ENCODE measurements around the gene SH3GL3. TPM values are rescaled to one million over a fixed set of nuclear protein-coding genes. Genes with fewer than 3 reads are reported as not detected.
A peak's percentile ranks its signal among the peaks of the same experiment; 100 is the strongest.

Gene SH3GL3
- polyA plus RNA-seq, 4 donors = 9.3 to 13.2 (median 10.3) TPM

DNA sequence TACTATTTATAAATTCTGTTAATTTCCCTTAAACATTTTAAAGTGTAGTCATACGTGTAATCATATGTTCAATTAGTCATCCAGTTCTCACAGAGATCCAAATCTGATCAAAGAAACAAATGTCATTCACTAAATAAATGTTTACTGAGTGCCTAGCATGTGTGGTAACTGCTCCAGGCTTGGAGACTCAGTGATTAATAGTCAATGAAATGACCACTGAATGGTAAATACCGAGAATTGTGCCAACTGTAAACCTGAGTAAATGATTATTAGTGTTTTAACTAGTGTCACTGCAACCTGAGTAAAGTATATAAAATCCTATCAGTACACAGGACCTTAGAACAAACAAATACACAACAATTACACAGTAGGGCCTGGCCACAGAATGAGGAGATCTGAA lies 52.3 kb downstream of the SH3GL3 start:
- DNase-seq (ENCODE audit: low read depth in 4 of 4, low spot score in 3 of 4) = no peak

DNA sequence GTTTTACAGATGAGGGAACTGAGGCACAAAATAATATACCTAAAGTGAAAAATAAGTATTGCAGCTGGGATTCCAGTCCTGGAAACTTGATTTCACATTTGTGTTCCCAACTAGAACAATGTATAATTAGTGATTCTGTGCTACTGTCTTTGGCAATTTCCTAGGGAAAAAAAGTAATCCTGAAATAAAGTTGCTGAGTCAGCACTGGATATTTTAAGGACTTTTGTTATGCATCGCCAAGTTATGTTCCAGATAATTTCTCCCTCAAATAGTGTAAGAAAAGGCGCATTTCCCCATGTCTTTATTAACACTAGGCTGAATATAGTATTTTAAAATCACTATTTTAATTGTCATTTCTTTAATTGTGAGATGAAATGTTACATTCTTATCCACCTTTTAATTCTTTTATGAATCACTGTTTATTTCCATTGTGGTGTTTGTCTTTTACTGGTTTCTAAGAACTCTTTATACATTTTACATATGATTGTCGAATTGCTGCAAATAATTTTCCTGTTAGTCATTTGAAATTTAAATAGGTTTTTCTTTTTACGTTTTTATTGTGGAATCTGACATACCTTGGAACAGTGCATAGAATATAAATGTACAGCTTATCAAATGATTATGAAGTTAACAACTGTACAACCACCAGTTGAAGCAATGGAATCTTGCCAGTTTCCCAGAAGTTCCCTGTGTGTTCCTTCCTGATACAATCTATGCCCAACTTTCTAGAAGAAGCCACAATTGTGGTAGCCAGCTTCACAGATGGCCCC lies 56.6 kb downstream of the SH3GL3 start:
- no peak for DNase-seq (ENCODE audit: low read depth in 4 of 4, low spot score in 3 of 4)

DNA sequence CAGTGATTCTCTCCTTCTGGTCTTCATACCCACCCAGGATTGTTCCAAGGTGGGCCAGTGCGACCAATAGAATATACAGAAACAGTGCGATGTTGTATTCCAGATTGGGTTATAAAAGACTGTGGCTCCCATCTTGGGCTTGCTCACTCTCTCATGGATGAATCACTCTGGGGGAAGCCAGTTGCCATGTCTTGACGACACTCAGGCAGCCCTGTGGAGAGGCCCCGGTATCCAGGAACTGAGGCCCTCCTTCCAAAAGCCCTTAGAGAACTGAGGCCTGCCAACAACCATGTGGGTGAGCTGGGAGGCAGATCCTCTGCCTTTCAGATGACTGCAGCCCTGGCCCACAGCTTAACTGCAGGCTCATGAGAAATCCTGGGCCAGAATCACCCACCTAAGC lies 57.2 kb downstream of the SH3GL3 start:
- no peak for DNase-seq (ENCODE audit: low read depth in 4 of 4, low spot score in 3 of 4)

DNA sequence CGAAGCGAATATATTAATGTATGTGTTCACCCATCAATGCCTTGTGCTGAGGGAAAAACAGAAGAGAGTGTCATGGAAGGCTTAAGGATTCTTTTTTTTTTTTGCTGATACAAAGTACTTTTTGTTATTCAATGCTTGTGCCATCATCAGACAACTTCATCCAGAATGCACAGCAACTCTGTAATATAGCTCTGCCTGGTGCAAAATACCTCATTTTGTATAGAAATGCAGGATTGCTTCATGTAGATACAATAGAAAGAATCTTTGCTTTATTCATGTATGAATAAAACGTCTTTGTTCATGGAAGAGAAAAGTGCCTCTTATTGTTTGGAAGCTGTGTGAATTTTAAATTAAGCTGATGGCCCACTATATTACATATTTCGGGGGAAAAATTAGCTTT lies 62.9 kb downstream of the SH3GL3 start:
- DNase-seq (ENCODE audit: low read depth in 4 of 4, low spot score in 3 of 4) = no peak

DNA sequence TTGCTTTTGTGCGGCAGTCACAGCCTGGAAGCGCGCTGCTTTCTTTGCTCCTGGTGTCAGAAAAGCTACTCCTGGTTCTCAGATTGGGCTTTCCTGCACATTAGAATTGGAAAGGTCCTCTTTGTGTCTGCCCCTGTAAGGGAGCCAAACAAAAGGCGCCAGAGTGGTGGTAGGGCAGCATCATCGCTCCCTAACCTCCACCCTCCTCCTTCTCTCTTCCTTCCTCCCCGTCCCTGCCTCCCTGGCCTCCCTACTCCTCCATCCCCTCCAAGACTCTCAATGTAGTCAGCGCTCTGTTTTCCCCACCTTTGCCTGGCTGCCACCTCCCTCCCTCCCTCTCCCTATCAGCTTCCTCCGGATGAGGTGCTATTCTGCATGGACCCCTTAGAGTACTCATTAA lies 65.3 kb downstream of the SH3GL3 start:
- no peak for DNase-seq (ENCODE audit: low read depth in 4 of 4, low spot score in 3 of 4)

DNA sequence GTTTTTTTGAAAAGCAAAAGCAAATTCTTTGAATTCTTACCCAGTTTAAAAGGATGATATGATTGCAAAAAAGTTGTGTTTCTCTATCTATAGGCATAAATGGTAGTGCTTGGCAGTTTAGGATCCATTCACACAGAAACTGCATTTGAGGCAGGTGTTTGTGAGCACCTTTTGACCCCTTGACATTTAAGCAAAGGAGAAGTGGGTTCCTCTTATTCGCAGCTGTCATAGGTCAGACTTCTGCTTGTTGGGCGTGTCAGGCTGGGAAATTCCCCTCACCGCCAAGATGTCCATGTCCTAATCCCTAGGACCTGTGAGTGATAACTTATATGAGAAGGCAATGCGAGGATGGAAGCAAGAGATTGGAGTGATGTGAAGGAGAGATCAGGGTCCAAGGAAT lies 67.4 kb downstream of the SH3GL3 start:
- DNase-seq (ENCODE audit: low read depth in 4 of 4, low spot score in 3 of 4) = no peak

DNA sequence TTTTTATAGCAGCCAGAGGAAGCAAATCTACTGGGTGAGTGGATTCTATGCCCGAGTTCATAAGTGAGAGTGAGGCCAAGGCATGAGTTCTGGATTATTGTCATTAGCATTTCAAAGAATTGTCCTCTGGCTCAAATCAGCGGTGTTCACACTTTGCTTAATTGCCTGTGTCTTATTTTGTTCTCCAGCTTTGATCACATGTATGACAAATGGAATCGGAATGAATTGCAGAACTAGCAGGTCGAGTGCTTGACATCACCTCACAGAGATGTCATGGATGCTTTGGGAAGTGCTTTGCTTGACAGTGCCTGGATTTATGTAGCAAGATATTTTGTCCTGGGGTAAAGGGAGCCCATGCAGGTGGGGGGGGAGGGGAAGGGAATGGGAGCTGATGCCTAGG lies 68.0 kb downstream of the SH3GL3 start:
- DNase-seq (ENCODE audit: low read depth in 4 of 4, low spot score in 3 of 4) = no peak

DNA sequence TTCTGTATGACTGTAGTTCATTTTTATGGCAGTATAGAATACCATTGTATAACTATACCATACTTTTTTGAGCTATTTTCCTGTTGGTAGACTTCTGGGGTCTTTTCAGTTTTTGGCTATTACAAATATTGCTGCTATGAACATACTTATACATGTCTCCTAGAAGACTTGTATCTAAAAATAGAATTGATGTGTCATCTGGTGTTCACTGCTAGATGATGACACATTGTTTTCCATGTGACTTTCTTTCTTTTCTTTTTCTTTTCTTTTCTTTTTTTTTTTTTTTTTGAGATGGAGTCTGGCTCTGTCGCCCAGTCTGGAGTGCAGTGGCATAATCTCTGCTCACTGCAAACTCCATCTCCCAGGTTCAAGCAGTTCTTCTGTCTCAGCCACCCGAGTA lies 69.8 kb downstream of the SH3GL3 start:
- no peak for DNase-seq (ENCODE audit: low read depth in 4 of 4, low spot score in 3 of 4)

DNA sequence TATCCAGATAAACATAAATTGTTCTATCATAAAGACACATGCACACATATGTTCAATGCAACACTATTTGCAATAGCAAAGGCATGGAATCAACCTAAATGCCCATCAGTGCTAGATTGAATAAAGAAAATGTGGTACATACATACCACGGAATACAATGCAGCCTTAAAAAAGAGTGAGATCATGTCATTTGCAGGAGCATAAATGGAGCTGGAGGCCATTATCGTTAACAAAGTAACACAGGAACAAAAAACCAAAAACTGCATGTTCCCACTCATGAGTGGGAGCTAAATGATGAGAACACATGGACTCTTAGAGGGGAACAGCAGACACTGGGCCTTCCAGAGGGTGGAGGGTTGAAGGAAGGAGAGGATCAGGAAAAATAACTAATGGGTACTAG lies 79.2 kb downstream of the SH3GL3 start:
- DNase-seq (ENCODE audit: low read depth in 4 of 4, low spot score in 3 of 4) = no peak

DNA sequence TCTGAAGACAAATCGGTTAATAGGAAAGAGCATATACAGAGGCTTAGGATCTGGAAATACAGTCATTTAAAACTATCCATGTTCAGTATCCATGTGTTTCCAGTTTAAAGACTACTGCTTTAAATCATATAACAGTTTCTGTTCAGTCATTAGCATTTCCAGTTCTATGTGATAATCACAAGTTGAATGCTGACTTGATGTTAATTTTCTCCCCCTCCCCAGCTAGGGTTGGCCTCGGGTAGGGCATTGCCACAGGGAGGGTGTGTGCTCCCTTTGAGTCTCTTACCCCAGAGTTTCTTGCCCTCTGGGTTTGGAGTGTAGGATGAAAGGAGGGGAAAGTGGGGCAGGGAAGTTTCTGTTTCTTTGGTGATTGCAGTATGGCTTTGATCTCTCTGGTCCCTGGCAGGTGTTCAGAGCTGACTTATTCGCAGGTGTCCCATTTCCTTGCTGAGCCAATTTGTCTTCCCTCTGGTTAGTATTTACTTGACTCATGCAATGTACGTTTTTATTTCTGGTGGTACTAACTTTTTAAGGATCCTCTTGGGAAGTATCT lies 86.3 kb downstream of the SH3GL3 start:
- DNase-seq (ENCODE audit: low read depth in 4 of 4, low spot score in 3 of 4) = no peak

DNA sequence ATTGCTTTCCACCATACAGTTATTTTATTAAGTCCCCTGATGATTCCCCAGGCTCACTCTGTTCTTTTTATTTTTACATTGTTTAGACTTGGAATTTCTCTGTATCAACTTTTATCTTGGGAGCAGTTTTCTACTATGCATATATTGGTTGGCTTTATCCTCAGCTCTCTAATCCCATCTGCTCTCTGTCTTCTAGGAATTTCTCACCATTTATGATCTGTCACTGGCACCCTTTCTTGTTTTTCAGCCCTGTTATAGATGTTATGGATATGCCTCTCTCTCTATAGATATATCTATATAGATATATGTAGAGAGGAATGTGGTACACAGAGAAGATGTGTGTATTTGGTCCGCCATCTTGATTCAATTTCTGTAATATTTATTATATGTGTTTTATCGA lies 90.5 kb downstream of the SH3GL3 start:
- no peak for DNase-seq (ENCODE audit: low read depth in 4 of 4, low spot score in 3 of 4)

DNA sequence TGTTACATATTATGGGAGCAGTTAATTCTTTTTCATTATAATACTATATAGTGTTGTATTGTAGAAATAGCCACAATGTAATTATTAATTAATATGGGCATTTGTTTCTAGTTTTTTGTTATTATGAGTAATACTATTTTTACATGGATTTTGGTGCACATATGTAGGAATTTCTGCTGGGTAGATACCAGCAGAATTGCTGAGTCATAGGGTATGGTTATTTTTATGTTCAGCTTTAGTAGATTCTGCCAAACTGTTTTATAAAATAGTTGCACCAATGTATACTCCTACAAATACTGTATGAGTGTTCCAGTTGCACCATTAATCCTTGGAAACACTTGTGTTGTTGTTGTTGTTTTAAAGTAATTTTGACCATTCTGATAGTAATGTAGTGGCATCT lies 91.5 kb downstream of the SH3GL3 start:
- no peak for DNase-seq (ENCODE audit: low read depth in 4 of 4, low spot score in 3 of 4)

DNA sequence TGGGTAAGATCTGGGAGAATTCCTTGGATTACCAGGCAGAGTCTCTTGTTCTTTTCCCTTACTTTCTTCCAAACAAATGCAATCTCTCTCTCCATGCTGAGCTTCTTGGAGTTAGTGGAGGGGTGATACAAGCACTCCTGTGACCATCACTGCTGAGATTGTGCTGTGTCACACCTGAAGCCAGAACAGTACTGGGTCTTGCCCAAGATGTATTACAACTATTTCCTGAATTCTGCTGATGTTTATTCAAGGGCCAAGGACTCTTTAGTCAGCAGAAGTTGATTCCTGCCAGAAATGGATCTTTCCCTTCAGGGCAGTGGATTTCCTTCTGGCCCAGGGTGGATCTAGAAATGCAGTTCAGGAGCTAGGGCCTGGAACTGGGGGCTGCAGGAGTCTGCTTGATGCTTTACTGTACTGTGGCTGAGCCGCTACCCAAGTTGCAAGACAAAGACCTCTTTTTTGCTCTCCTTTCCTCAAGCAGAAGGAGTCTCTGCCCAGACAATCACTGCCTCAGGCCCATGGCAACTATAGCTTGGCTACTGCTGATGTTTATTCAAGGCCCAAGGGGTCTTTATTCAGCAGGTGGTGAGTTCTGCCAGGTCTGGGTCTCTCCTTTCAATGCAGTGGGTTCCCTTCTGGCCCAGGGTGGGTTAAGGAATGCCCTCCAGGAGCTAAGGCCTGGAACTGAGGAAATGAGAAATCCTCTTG lies 98.8 kb downstream of the SH3GL3 start:
- no peak for DNase-seq (ENCODE audit: low read depth in 4 of 4, low spot score in 3 of 4)

DNA sequence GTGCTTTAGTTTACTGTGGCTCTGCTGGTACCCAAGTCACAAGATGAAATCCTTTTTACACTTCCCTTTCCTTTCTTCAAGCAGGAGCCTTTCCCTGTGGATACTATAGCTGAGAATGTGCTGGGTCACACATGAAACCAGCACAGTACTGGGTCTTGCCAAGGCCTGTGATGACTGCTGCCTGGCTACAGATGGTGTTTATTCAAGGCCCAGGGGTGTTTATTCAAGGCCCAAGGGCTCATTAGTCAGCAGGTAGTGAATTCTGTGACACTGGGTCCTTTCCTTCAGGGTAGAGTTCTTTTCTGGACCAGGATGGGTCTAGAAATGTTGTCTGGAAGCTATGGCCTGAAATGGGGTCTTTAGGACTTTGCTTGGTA lies 99.4 kb downstream of the SH3GL3 start:
- no peak for DNase-seq (ENCODE audit: low read depth in 4 of 4, low spot score in 3 of 4)

DNA sequence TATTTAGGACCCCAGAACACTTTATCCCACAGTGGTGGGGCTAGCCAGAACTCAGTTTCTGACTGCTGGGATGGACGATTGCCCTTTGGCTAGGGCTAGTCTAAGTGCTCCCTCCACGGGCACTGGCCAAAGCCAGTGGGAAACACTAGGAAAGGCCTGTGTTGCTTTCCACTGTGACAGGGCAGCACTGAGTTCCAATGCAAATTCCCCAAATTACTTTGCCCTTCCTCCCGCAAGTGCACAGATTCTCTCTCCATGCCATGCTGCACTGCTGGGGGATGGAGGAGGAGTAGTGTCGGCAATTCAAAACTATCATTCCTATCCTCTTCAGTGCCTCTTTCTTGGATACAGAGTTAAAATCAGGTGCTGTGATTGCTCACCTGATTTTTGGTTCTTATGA lies 100.0 kb downstream of the SH3GL3 start:
- DNase-seq (ENCODE audit: low read depth in 4 of 4, low spot score in 3 of 4) = no peak

DNA sequence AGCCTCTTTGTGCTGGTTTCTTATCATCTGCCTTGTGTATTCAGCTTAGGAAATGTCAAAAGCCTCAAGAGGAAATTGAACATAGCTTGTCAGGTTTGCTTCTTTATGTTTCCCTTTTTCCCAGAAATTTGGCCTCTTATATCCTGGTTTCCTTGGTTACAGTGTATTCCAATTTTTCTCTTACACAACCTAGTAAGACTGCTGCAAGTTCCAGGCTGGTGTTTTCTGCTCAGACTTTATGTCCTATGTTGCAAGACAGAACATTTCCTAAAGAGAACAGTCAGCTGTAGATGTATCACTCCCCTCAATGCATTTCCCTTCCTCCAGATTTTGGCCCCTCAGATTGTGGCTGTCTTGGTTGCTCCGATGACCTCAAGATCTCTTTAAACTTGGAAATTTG lies 102.5 kb downstream of the SH3GL3 start:
- no peak for DNase-seq (ENCODE audit: low read depth in 4 of 4, low spot score in 3 of 4)

DNA sequence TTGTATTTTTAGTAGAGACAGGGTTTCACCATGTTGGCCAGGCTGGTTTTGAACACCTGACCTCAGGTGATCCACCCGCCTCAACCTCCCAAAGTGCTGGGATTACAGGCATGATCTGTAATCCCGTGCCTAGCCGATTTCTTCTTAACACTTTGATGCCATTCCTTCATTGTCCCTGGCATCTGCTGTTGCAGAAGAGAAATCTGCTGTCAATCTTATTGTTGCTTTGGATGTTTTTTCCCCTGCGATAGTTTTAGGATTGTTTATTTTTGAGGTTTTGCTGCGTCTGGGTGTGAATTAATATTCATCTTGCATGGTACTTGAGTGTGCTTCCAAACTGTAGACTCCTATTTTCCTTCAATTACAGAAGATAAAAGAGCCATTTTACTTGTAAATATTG lies 107.4 kb downstream of the SH3GL3 start:
- no peak for DNase-seq (ENCODE audit: low read depth in 4 of 4, low spot score in 3 of 4)

DNA sequence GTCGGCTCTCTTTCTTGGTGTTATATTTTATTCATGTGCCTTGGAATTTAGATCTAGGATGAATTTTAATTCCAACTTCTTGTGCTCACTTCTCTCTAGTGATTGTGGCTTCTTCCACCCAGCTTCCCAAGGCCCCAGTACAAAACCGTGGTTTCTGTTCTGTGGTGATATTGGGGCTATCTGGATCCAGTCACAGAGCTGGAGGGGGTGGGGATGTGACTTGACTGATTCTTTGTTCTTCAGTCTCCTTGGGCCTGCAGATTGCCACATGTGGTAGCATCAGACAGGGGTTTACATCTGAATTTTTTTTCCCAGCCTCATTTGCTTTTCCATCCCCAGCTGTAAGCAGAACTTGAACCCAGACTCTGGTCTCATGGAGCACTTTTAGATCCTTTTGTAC lies 108.2 kb downstream of the SH3GL3 start:
- DNase-seq (ENCODE audit: low read depth in 4 of 4, low spot score in 3 of 4) = no peak

DNA sequence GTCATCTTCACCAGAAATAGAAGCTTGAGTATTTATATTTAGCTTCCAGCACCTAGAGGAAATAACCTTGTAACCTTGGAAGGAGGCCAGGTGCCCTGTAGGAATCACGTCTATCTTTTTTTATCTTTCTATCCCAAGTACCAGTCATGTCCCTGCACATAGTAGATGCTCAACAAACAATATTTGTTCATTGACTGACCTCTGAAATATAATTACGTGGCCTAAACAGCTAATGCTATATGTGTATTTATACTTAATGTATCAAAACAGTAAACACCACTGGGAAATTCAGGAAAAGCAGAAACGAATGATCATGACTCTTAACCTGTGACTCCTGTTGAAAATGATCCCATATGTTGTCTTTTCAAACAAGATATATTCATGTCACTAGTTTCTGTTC lies 108.9 kb downstream of the SH3GL3 start:
- no peak for DNase-seq (ENCODE audit: low read depth in 4 of 4, low spot score in 3 of 4)

DNA sequence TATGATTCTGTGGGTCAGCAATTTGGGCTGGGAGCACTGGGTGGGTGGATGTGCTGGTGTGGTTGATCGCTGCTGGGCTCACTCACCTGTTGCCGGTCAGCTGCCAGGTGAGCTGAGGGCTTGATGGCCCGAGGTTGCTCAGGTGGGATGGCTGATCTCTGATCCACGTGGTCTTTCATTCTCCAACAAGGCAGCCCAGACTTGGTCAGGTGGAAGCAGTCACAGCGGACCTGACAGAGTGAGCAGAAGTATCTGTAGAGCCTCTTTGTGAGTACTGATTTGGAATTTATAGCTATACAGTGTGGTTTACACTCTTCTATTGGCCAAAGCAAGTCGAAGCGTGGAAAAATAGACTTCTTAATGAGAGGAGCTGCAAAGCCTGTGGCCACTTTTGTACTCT lies 109.6 kb downstream of the SH3GL3 start:
- no peak for DNase-seq (ENCODE audit: low read depth in 4 of 4, low spot score in 3 of 4)

DNA sequence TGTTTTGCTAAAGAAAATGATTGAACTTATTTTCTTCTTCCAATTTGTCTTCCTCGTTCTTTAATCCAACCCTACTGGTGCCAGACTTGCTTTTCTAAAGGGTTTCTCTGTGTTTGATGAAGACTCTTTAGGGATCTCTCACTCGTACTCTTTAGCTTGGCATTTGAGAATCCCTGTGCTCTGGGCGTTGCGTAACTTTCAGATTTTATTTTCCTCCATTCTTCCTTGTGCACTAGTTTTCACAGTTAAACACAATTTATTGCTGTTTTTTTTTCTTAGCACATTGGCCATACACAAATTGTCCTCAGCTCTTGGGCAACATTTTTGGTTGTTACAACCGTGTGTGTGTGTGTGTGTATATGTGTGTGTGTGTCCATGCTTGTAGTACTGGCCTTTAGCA lies 111.0 kb downstream of the SH3GL3 start:
- no peak for DNase-seq (ENCODE audit: low read depth in 4 of 4, low spot score in 3 of 4)

DNA sequence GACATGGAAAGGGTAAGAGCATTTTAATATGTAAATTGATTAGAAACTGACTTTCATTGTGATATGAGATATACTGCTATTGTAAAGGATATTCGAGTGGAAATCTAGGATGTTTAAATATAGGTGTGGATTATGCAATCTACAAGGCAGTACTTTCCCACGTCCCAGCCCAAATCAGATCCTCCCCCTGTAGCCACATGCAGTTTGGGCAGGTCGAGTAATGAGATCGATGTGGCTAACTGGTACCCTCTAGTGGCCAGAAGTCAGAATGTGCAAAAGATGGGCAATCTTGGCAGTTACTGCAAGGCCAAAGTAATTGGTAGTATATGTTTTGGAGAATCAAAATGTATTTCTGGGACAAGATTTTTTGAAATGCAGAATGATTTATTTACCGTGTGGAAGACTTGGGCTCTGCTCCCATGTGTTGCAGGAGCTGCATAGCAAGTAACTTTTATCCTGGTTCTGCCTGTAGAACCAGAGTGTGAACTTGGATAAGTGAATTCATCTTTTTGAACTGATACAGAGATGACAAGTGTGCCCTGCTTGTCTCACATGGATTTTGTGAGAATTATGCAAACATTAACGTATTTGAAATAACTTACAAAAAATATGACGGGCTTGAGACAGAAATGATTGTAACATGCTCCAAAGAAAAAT lies 112.3 kb downstream of the SH3GL3 start:
- peak; percentile 30 to 41 (median 36) for DNase-seq (ENCODE audit: low read depth in 4 of 4, low spot score in 3 of 4)

Measured in right renal pelvis (tissue), 4 donors.